IMR-90 (cell line): ENCODE measurements around the gene SCNN1B.

Source experiments
- CHD1 ChIP-seq: IDR thresholded peaks from 2 replicates; pipeline ENCODE4 v1.6.1; 2012; ENCODE audit warnings: low read depth, low read length, improper control_type of control experiment
- CTCF ChIP-seq: conservative IDR thresholded peaks from 2 replicates; pipeline ENCODE4 v1.5.1; 2012; ENCODE audit warnings: mild to moderate bottlenecking, low read depth, low read length, improper control_type of control experiment
- FOS ChIP-seq: fragments of 150-350 bp; IDR thresholded peaks from 2 replicates; pipeline ENCODE4 v1.6.1; 2016; ENCODE audit warnings: low read depth, low read length
- MXI1 ChIP-seq: IDR thresholded peaks from 2 replicates; pipeline ENCODE4 v1.6.1; 2012; ENCODE audit warnings: low read depth, mild to moderate bottlenecking, low read length, moderate library complexity, borderline replicate concordance

GRCh38 chr16:23403547-23403946 is 101.4 kb downstream of the SCNN1B start:
- TF ChIP-seq FOS (no peak), CHD1 (no peak), CTCF (no peak), MXI1 (no peak)
